HG03066 (cell line): Measurements from ENCODE around the gene ATG9B.
A peak's percentile ranks its signal among the peaks of the same experiment; 100 is the strongest.
"Not testable (repeated sequence)": the region's sequence is repeated elsewhere in the genome, so short reads cannot be mapped to it uniquely, and the experiment has no call there.

Source experiments
- ATAC-seq: cut with Tn5 transposase; IDR thresholded peaks from one replicate; pipeline ENCODE4 v1.9.1; 2021; ENCODE audit warnings: low read depth; ENCODE audit not compliant: unreplicated experiment

ATG9B gene

DNA sequence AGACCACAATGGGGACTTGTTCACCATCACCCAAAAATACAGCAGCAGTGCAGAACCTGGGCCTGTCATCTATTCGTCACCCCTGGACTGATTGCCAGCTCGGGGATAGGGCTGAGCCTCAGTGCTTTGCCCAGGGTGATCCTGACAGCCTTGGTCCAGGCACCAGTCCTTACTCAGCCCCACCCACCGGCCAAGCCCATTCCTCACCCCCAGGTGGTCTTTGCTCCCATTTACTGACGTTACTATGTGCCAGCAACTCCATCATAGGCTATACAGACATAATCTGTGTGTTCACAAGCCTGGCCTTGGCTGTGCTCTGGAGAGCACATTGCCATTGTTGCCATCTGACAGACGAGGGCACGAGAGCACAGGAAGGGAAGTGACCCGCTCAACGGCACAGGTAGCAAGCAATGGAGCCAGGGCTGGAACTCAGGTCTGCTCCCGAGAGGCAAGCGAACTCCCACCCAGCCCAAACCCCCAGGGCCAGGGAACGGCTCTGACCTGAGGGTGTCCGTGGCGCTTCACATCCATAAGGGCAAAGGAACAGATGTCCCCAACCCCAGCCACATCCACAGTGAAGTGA lies 6.8 kb downstream of the ATG9B start:
- no peak for ATAC-seq

DNA sequence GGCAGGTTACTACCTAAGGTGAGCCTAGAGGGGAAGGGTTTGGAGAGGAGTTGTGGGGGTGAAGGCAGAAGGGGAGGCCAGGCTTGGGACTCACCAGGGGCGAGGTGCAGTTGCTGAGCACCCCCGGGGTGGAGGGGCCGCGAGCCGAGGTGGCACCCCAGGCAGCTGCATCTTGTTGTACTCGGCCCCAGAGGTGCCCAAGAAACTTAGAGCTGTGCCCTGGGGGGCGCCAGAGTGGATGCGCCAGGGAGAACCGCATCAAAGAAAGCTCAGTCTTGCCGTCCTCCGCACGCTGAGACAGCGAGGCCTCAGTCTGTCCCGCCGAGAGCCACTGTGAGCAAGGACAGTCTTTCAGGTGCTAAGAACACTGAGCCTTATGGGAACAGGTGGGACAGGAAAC lies 7.4 kb downstream of the ATG9B start:
- ATAC-seq, result no peak

DNA sequence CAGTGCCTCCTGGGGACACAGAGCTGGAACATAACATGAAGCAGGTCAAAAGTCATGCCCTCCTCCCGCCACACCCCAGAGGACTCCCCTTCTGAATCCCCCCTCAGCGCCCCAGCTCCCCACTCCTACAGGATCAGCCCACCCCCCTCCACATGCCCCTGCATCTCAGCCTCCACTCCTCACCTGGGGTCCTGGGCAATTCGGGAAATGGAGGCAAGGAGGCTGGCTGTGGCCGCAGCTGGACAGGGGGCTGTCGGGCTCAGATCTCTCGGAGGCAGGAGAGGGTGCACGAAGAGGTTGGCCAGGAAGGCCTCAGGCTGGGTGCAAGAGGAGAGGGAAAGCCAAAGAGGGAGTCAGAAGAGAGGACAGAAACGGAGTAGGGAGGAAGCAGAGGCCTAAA lies 7.8 kb downstream of the ATG9B start:
- no peak for ATAC-seq

DNA sequence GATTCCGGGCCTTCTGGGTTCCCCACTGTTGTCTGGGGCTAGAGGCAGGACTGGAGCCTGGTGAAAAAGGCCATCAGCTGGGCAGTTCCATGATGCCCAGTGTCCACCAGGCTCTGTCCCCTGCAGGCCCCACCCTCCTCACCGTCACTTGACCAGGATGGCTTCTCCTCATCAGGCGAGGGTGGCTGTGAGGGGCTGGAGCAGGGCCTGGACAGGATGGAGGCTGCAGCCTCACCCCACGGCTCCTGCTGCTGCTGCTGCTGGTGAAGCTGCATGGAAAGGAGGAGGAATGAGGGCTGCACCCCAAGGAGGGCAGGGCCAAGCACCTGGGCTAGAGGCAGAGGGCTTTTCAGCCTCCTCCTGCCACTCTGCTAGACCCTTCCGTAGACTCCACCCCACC lies 8.3 kb downstream of the ATG9B start:
- no peak for ATAC-seq

DNA sequence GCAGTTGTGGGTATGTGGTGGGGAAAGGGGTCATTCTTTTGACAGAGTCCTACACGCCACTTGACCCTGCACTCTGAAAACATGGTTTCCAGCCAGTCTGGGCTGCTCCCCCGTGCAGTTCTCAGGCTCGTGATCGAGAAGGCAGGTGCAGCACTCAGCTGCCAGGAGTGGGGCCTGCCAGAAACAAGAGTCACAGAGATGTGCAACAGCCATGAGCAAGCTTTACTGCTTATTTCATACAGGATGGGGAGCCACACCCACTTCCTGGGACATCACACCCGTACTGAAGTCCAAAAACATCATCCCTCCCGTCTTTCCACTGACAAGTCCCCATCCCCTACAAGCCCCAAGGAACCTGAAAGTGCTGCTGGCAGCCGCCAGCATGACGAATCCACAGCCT lies 9.3 kb downstream of the ATG9B start:
- no peak for ATAC-seq

DNA sequence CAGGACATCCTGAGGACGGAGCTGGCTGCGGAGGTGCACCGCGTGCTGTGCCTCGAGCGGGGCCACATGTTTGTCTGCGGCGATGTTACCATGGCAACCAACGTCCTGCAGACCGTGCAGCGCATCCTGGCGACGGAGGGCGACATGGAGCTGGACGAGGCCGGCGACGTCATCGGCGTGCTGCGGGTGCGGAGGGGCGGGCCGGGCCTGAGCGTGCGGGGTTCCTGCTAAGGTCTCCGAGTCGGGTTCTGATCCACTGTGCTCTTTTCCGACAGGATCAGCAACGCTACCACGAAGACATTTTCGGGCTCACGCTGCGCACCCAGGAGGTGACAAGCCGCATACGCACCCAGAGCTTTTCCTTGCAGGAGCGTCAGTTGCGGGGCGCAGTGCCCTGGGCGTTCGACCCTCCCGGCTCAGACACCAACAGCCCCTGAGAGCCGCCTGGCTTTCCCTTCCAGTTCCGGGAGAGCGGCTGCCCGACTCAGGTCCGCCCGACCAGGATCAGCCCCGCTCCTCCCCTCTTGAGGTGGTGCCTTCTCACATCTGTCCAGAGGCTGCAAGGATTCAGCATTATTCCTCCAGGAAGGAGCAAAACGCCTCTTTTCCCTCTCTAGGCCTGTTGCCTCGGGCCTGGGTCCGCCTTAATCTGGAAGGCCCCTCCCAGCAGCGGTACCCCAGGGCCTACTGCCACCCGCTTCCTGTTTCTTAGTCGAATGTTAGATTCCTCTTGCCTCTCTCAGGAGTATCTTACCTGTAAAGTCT lies 10.4 kb downstream of the ATG9B start:
- ATAC-seq, result peak; percentile 54

DNA sequence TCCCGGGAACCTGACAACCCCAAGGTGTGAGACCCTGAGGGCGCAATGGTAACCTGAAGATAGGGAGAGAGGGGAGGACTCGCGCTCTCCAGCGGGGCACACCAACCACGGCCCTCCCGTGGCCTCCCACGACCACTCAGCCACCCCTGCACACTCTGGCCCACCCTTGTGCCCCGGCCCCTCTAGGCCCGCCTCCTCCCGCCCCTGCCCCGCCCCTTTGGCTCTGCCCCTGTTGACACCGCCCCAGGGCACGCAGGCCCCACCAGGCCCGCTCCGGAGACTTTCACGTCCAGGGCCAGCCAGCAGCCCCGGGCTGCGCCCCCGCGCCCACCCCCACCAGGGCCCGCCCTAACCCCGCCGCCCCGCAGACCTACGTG lies 10.9 kb downstream of the ATG9B start:
- ATAC-seq, result no peak

DNA sequence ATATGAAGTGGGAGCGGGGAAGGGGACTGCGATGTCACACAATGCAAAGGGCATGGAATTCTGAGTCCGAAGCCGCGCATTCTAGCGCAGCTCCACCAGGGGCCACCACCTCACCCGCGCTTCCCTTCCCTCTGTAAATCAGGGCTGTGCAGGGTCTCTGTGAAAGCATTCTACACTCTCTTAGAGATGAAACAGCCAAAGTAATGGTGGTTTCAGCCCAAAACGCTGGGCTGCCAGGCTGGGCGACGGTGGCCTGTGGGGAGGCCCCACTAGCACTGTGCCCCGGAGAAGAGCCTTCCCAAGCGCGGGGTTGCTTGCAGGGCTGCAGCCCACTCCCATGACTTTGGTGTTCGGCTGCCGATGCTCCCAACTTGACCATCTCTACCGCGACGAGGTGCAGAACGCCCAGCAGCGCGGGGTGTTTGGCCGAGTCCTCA lies 11.4 kb downstream of the ATG9B start:
- no peak for ATAC-seq

DNA sequence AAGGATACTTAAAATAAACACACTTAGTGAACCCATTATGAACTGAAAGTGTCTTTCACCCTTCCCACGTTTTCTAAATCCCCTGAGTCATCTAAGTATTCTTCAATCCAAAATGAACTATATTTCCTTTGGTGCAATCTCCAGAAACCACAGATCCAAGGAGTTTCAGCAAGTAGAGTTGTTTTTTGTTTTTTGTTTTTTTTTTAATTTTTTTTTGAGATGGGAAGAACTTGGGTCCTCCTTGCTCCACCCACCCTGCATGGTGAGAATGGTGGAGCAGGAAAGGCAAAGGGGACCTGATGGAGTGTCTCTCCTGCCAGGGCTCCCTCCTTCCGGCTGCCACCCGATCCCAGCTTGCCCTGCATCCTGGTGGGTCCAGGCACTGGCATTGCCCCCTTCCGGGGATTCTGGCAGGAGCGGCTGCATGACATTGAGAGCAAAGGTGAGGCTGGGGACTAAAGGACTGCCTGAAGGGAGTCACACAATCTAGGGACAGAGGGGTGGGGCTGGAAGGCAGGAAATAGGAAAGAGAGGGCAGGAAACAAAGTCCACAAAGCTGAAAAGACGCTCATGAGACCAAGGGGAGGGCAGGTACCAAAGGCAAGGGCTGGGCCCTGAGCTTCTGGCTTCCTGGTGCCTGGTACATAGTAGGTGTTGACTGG lies 12.1 kb downstream of the ATG9B start:
- no peak for ATAC-seq

DNA sequence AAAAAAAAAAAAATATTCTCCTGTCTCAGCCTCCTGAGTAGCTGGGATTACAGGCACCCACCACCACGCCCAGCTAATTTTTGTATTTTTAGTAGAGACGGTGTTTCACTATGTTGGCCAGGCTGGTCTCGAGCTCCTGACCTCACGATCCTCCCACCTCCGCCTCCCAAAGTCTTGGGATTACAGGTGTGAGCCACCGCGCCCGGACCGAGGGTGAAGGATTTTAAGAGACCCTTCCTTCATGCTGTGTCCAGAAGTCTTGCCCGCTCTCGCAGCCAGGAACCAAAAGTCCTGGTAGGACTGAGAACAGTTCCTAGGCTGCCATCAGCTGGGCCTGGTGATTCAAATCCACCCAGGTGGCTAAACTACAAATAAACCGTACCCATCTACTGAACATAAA lies 12.7 kb downstream of the ATG9B start:
- ATAC-seq, result not testable (repeated sequence)

DNA sequence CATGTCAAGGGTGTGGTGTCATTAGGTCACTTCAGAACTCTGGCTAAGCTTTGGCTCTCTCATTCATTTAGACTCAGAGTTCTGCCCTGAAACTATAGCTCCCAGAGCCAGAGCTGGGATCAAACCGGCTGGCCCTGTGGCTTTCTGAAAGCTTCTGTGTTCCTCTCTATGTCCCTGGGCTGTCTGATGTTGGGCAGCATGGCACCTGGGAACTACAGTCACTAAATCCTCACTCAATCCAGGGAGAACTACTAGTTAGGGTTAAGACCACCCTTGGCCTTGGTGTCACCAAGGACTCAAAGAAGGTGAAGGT lies 13.2 kb downstream of the ATG9B start:
- ATAC-seq, result no peak

DNA sequence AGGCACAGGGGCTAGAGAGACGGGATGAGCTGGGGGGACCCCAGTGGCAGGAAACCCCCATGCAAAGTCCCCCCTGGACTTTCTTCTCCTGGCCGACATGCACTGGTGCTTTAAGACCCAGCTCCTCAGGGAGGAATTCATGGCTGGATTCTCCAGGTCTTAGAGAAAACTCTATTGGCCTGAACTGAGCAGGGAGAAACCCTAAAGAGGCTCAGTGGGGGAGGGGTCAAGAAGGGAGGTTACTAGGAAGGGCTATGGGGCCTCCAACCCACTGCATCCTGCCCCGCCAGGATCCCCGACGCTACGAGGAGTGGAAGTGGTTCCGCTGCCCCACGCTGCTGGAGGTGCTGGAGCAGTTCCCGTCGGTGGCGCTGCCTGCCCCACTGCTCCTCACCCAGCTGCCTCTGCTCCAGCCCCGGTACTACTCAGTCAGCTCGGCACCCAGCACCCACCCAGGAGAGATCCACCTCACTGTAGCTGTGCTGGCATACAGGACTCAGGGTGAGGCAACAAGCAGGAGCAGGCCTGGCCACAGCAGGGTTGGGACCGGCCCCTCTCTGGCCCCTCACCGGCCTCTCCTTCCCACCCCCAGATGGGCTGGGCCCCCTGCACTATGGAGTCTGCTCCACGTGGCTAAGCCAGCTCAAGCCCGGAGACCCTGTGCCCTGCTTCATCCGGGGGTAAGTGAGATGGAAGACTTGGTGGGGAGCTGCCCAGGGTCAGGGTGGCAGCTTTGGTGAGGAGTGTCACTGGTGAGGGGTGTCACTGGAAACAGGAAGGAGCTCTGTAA lies 13.8 kb downstream of the ATG9B start:
- no peak for ATAC-seq

DNA sequence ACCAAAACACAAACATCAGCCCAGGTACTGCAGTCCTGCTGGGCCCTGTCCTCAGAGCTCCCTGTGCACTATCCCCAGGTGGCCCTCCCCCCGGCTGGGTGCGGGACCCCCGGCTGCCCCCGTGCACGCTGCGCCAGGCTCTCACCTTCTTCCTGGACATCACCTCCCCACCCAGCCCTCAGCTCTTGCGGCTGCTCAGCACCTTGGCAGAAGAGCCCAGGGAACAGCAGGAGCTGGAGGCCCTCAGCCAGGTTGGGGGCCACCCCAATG lies 14.3 kb downstream of the ATG9B start:
- no peak for ATAC-seq

DNA sequence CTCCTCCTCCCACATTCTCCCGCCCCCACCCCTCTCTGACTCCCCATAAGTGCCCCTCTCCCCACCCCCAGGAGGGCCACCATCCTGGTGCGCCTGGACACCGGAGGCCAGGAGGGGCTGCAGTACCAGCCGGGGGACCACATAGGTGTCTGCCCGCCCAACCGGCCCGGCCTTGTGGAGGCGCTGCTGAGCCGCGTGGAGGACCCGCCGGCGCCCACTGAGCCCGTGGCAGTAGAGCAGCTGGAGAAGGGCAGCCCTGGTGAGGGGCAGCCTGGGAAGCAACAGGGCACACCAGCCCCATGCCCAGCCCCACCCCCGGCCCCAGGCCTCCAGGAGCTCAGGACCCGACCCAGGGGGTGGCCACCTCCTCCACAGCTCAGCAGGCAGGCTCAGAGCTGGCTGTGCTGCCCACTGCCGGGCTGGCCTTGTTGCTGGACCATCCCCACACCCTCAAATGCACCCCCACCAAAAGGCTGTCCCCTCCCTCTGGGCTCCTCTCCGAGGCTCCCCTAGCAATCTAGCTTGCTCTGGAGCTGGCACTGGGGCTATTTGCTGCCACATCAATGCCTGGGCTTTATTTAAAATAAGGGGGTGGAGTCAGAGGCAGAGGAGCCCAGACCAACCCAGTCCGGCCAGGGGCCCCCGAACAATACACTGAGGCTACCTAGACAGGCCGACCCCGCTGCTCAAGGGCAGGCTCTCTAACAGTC lies 14.8 kb downstream of the ATG9B start:
- ATAC-seq, result no peak

DNA sequence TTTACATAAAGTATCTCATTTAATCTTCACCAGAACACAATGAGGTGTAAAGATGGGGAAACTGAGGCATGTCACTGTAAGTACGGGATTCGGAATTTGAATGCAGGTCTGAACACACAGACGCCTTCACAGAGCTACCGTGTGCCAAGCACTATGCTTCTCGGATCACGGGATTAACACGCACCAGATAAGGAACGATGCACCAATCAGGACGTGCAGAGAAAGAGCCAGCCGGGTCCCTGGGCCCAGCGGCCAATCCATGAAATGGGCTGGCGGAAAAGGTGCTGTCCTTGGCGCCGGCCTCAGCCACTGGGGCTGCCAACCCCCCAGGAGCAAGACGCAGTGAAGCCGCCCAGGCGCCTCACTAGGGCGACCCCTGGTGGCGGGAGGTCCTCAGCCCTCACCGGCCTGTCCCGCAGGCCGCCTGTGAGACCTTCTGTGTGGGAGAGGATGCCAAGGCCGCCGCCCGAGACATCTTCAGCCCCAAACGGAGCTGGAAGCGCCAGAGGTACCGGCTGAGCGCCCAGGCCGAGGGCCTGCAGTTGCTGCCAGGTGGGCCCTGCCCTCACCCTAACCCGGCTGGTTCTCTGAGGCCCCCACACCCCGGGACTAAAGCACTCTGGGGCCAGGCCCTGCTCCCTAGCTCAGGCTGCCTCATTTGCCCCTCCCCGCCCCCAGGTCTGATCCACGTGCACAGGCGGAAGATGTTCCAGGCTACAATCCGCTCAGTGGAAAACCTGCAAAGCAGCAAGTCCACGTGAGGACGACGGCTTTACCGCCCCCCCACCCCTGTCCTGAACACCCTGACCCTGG lies 15.6 kb downstream of the ATG9B start:
- ATAC-seq, result peak; percentile 63

DNA sequence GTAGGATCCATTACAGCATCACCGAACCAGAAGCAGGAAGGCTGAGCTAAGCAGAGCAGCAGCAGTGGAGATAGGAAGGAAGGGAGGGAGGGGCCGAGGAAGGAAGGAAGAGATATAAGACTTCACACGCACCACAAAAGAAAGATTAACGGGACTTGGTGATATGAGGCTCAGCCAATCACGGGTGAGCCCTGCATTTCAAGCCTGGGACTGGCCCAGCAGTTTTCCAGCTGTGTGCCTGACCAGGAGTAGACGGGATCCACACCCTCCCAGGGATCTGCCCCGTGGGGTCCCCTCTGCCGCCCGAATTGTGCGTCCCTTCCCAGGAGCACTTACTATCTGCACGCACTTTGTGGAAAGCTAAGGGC lies 16.2 kb downstream of the ATG9B start:
- ATAC-seq, result no peak

DNA sequence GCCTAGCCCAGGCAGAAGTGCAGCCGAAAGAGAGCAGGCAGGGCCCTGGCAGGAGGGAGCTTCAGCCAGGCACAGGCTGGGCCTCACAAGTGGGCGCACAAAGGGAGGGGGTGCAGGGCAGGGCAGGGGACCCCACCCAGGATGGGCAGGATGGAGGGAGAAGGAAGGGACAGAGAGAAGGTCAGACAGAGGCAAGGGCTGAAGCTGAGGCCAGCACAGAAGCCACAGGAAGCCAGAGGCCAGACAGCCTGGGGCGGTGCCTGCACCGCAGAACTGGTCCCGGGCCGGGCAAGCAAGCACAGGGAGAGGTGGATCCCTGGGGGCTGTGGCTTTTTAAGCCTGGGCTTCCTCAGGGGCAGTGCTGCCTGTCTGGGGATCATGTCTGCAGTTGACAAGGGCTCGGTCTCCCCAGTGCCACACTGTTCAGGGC lies 16.8 kb downstream of the ATG9B start:
- no peak for ATAC-seq

DNA sequence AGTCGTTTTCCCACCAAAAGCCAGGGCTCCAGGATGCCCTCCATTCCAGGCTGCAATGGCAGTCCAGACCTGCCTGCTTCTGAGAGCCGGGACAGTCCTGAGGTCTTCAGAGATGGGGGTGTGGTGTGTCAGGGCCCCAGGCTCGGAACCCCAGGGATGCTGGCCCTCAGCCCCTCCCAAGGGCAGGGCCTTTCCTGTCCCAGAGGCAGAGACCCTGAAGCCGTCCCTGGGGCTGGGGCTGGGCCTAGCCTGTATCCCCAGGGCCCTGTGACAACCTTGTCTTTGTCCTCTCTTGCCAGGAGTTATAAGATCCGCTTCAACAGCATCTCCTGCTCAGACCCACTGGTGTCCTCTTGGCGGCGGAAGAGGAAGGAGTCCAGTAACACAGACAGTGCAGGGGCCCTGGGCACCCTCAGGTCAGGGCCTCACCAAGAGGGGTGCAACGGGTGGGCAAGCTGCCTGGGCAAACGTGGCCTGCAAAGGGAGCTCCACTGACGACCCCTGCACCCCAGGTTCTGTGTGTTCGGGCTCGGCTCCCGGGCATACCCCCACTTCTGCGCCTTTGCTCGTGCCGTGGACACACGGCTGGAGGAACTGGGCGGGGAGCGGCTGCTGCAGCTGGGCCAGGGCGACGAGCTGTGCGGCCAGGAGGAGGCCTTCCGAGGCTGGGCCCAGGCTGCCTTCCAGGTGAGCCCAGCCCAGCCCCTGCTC lies 17.5 kb downstream of the ATG9B start:
- ATAC-seq, result no peak

DNA sequence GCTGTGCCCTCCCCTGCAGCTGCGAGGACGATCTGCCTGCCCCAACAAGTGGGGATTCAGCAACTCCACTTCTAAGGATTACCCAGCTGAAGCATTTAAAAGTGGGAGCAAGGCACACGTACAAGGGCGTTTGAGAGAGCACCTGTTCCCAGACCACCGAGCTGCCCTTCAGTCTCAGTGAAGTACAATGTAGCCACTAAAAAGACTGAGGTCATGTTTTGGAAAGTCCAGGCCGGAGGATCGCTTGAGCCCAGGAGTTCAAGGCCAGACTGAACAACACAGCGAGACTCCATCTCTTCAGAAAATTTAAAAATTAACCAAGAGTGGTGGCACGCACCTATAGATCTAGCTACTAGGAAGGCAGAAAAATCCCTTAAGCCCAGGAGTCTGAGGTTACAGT lies 18.7 kb downstream of the ATG9B start:
- no peak for ATAC-seq

DNA sequence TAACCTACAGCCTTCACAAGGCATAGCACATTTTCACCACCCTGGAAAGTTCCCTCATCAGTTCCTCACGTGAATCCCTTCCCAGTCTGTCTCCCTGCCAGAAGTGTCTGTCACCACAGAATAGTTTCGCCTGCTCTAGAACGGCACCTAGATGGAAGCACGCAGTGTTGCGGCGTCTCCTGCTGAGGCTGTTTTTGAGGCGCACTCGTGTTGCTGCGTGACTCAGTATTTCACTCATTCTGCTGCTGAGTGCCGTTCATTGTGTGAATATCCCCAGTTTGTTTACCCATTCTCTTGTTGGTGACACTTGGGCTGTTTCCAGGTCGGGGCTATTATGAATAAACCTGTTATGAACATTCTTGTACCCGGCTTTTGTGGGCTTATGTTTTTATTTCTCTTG lies 20.7 kb downstream of the ATG9B start:
- ATAC-seq, result no peak
